GM12878 (cell line): ENCODE measurements around the gene BLTP3B.
A peak's percentile ranks its signal among the peaks of the same experiment; 100 is the strongest.

Experiments used
- CEBPB ChIP-seq, 2 experiments: fragments of 150-350 bp in 1 of 2; IDR thresholded peaks; 2 replicates each; pipeline ENCODE4 v1.6.1; 2012 to 2014; ENCODE audit warnings: low read depth in 2 of 2, low read length in 2 of 2, borderline replicate concordance in 1 of 2, inconsistent platforms in 1 of 2
- FOXK2 ChIP-seq: fragments of 450-650 bp; IDR thresholded peaks from 2 replicates; pipeline ENCODE4 v1.6.1; 2017; ENCODE audit warnings: mild to moderate bottlenecking, moderate library complexity
- FOXM1 ChIP-seq: IDR thresholded peaks from 2 replicates; pipeline ENCODE4 v1.6.1; 2012; ENCODE audit warnings: low read depth, mild to moderate bottlenecking, inconsistent platforms, low read length, moderate library complexity
- MXI1 ChIP-seq: fragments of 150-350 bp; IDR thresholded peaks from 2 replicates; pipeline ENCODE4 v1.6.1; 2011; ENCODE audit warnings: low read depth, mild to moderate bottlenecking, inconsistent platforms, low read length, improper control_type of control experiment
- POLR2AphosphoS5 ChIP-seq: IDR thresholded peaks from 2 replicates; pipeline ENCODE4 v1.6.1; 2011; ENCODE audit warnings: mild to moderate bottlenecking, low read length, inconsistent platforms
- RELA ChIP-seq: fragments of 450-650 bp; IDR thresholded peaks from 2 replicates; pipeline ENCODE4 v1.8.0; 2014; ENCODE audit warnings: borderline replicate concordance; ENCODE audit not compliant: partially characterized antibody
- ZNF207 ChIP-seq: fragments of 450-650 bp; IDR thresholded peaks from 2 replicates; pipeline ENCODE4 v1.6.1; 2014; ENCODE audit warnings: antibody characterized with exemption, mild to moderate bottlenecking, borderline replicate concordance
- TF ChIP-seq, protein P1 (sequence below): IDR thresholded peaks from 2 replicates; pipeline ENCODE4 v1.6.1; 2011; ENCODE audit warnings: low read depth, mild to moderate bottlenecking, low read length, moderate library complexity, borderline replicate concordance; ENCODE audit errors: extremely low read depth
- TF ChIP-seq, protein P2 (sequence below): IDR thresholded peaks from 2 replicates; pipeline ENCODE4 v1.6.1; 2011; ENCODE audit warnings: borderline replicate concordance, low read depth, mild to moderate bottlenecking, moderate library complexity, mixed read lengths, low read length; ENCODE audit not compliant: insufficient read depth; ENCODE audit errors: extremely low read length
- TF ChIP-seq, protein P3 (sequence below): fragments of 450-650 bp; formaldehyde crosslinking; IDR thresholded peaks from 2 replicates; pipeline ENCODE4 v1.5.0; 2022; ENCODE audit warnings: mild to moderate bottlenecking, missing genetic modification characterization
- TF ChIP-seq, protein P4 (sequence below), 3 experiments: IDR thresholded peaks in 2 of 3; conservative IDR thresholded peaks in 1 of 3; 2 replicates each; pipeline ENCODE4 v1.5.1; 2011; ENCODE audit warnings: low read depth in 3 of 3, low read length in 3 of 3, mild to moderate bottlenecking in 3 of 3, control low read depth in 2 of 3, moderate library complexity in 2 of 3, inconsistent platforms in 1 of 3, mixed read lengths in 1 of 3; ENCODE audit not compliant: control insufficient read depth in 2 of 3, insufficient read depth in 1 of 3; ENCODE audit errors: extremely low read depth in 1 of 3

DNA sequence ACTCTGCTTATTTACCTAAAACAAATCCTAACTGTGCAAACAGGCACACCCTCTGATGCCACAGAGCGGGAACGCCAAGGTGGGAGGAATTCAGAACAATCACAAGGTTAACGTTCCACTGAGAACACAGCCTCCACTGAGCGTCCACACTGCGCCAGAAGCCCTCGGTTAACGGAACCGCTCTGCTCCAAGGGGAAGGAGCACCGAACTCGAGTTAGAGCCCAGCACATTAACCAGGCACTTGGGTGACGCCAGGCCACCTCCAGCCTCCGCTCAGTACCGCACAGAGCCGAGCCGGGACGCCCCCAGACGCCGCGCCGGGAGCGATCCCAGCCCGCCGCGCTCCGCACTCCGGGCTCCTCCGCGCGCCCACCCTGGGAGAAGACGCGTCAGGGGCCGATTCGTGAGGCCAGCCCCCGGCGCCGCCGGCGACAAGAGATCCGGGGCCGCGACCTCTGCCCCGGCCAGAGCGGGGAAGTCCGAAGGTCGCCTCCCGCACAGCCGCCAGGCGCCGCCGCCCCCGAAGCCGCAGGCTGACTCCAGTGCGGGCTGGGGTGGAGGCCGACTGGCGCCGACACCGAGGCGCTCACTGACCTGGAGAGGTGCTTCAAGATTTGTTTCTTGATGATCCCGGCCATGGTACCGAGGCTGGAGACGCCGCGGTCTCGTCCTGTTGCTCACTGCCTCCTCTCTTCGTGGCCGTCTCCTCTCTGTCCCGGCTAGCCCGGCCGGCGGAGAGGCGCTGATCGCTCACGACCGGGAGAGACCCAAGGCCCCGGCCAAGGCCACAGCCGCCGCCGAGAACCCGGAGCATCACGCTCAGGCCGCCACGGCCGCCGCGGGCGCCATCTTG lies 450 bp downstream of the BLTP3B start:
- TF ChIP-seq, protein P1, sequence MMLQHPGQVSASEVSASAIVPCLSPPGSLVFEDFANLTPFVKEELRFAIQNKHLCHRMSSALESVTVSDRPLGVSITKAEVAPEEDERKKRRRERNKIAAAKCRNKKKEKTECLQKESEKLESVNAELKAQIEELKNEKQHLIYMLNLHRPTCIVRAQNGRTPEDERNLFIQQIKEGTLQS: no peak
- no peak for TF ChIP-seq ZNF207
- TF ChIP-seq CEBPB (IDR thresholded peaks at IDR 0.05; ENCODE audit: borderline replicate concordance in 1 of 2, low read depth in 2 of 2, low read length in 2 of 2): no peak
- peak; percentile 78; the same call in 1 of the 2 replicates for TF ChIP-seq POLR2AphosphoS5
- no peak for TF ChIP-seq MXI1
- TF ChIP-seq, protein P2, sequence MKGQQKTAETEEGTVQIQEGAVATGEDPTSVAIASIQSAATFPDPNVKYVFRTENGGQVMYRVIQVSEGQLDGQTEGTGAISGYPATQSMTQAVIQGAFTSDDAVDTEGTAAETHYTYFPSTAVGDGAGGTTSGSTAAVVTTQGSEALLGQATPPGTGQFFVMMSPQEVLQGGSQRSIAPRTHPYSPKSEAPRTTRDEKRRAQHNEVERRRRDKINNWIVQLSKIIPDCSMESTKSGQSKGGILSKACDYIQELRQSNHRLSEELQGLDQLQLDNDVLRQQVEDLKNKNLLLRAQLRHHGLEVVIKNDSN: no peak
- no peak for TF ChIP-seq FOXK2
- no peak for TF ChIP-seq FOXM1
- TF ChIP-seq, protein P3, sequence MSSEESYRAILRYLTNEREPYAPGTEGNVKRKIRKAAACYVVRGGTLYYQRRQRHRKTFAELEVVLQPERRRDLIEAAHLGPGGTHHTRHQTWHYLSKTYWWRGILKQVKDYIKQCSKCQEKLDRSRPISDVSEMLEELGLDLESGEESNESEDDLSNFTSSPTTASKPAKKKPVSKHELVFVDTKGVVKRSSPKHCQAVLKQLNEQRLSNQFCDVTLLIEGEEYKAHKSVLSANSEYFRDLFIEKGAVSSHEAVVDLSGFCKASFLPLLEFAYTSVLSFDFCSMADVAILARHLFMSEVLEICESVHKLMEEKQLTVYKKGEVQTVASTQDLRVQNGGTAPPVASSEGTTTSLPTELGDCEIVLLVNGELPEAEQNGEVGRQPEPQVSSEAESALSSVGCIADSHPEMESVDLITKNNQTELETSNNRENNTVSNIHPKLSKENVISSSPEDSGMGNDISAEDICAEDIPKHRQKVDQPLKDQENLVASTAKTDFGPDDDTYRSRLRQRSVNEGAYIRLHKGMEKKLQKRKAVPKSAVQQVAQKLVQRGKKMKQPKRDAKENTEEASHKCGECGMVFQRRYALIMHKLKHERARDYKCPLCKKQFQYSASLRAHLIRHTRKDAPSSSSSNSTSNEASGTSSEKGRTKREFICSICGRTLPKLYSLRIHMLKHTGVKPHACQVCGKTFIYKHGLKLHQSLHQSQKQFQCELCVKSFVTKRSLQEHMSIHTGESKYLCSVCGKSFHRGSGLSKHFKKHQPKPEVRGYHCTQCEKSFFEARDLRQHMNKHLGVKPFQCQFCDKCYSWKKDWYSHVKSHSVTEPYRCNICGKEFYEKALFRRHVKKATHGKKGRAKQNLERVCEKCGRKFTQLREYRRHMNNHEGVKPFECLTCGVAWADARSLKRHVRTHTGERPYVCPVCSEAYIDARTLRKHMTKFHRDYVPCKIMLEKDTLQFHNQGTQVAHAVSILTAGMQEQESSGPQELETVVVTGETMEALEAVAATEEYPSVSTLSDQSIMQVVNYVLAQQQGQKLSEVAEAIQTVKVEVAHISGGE (CRISPR knock-in tag): no peak
- TF ChIP-seq, protein P4, sequence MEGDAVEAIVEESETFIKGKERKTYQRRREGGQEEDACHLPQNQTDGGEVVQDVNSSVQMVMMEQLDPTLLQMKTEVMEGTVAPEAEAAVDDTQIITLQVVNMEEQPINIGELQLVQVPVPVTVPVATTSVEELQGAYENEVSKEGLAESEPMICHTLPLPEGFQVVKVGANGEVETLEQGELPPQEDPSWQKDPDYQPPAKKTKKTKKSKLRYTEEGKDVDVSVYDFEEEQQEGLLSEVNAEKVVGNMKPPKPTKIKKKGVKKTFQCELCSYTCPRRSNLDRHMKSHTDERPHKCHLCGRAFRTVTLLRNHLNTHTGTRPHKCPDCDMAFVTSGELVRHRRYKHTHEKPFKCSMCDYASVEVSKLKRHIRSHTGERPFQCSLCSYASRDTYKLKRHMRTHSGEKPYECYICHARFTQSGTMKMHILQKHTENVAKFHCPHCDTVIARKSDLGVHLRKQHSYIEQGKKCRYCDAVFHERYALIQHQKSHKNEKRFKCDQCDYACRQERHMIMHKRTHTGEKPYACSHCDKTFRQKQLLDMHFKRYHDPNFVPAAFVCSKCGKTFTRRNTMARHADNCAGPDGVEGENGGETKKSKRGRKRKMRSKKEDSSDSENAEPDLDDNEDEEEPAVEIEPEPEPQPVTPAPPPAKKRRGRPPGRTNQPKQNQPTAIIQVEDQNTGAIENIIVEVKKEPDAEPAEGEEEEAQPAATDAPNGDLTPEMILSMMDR (IDR thresholded peaks at IDR 0.05 in 2 of 3, conservative IDR thresholded peaks at IDR 0.05 in 1 of 3; ENCODE audit: control insufficient read depth in 2 of 3, extremely low read depth in 1 of 3, insufficient read depth in 1 of 3, low read depth in 3 of 3, low read length in 3 of 3): no peak
- no peak for TF ChIP-seq RELA
